Vagina (tissue), 2 donors: ENCODE results near the gene DCHS1.

ENCODE experiments used
- POLR2AphosphoS5 ChIP-seq, 2 donors: sonication (generic); formaldehyde crosslinking; IDR thresholded peaks; one replicate each; pipeline ENCODE4 v1.9.0; 2017; ENCODE audit warnings: antibody characterized with exemption in 2 of 2, mild to moderate bottlenecking in 2 of 2, low read depth in 1 of 2; ENCODE audit not compliant: insufficient read depth in 1 of 2
- TF ChIP-seq, protein P1 (sequence below), 3 experiments: fragments of 450-650 bp in 2 of 3; fragments of 200-600 bp in 1 of 3; sonication (generic) in 1 of 3; IDR thresholded peaks; one replicate each; pipeline ENCODE4 v1.5.1; 2017 to 2019; ENCODE audit warnings: antibody characterized with exemption in 3 of 3, mild to moderate bottlenecking in 2 of 3, moderate library complexity in 2 of 3

- TF ChIP-seq, protein P1, sequence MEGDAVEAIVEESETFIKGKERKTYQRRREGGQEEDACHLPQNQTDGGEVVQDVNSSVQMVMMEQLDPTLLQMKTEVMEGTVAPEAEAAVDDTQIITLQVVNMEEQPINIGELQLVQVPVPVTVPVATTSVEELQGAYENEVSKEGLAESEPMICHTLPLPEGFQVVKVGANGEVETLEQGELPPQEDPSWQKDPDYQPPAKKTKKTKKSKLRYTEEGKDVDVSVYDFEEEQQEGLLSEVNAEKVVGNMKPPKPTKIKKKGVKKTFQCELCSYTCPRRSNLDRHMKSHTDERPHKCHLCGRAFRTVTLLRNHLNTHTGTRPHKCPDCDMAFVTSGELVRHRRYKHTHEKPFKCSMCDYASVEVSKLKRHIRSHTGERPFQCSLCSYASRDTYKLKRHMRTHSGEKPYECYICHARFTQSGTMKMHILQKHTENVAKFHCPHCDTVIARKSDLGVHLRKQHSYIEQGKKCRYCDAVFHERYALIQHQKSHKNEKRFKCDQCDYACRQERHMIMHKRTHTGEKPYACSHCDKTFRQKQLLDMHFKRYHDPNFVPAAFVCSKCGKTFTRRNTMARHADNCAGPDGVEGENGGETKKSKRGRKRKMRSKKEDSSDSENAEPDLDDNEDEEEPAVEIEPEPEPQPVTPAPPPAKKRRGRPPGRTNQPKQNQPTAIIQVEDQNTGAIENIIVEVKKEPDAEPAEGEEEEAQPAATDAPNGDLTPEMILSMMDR (IDR thresholded peaks at IDR 0.05) = no peak
- no peak for TF ChIP-seq POLR2AphosphoS5 (IDR thresholded peaks at IDR 0.05; ENCODE audit: insufficient read depth in 1 of 2, low read depth in 1 of 2)
Observed at GRCh38 chr11:6674862-6675261, 19.3 kb upstream of the DCHS1 start.
